Naive thymus-derived CD4-positive, alpha-beta T cell (primary cell): ENCODE measurements around the gene PRR14. TPM values are rescaled to one million over a fixed set of nuclear protein-coding genes. Genes with fewer than 3 reads are reported as not detected.

ENCODE experiments used
- ATAC-seq: fragments of 150-1000 bp; cut with Tn5 transposase; 2 replicates; pipeline ENCODE4 v1.10.0; 2021; ENCODE audit warnings: mild to moderate bottlenecking, moderate library complexity
- CTCF ChIA-PET: fragments of 350-600 bp; sonication (Branson Sonifier 250); formaldehyde crosslinking; loops from one replicate; lab custom pipeline; 2021; ENCODE audit warnings: antibody characterized with exemption; lab: Charles Lee
- POLR2A ChIA-PET: fragments of 350-600 bp; sonication (Branson Sonifier 250); formaldehyde crosslinking; loops from one replicate; lab custom pipeline; 2021; ENCODE audit warnings: antibody characterized with exemption, inconsistent platforms; lab: Charles Lee
- DNase-seq, 9 donors: peaks; one replicate each; pipeline versions ENCODE4 v3.0.0 to v3.0.0-alpha.2; 2020 to 2022; ENCODE audit warnings: mixed read lengths in 1 of 9
- H3K27ac ChIP-seq: one replicate; pipeline ENCODE4 v1.7.0; 2013; ENCODE audit warnings: mild to moderate bottlenecking, low read depth, low read length, moderate library complexity
- H3K27me3 ChIP-seq, 2 donors: one replicate each; pipeline ENCODE4 v1.7.0; 2013; ENCODE audit warnings: low read length in 2 of 2, mild to moderate bottlenecking in 2 of 2, moderate library complexity in 2 of 2; ENCODE audit not compliant: control insufficient read depth in 2 of 2, insufficient read depth in 2 of 2
- H3K36me3 ChIP-seq, 3 experiments: 1 replicate in 2 of 3; 2 replicates in 1 of 3; pipeline ENCODE4 v1.7.0; 2013; ENCODE audit warnings: low read length in 3 of 3, mild to moderate bottlenecking in 3 of 3, moderate library complexity in 1 of 3; ENCODE audit not compliant: insufficient read depth in 3 of 3, control insufficient read depth in 2 of 3
- H3K4me1 ChIP-seq, 2 donors: one replicate each; pipeline ENCODE4 v1.7.0; 2013; ENCODE audit warnings: low read length in 2 of 2, mild to moderate bottlenecking in 2 of 2, moderate library complexity in 1 of 2; ENCODE audit not compliant: control insufficient read depth in 2 of 2, insufficient read depth in 2 of 2
- H3K4me3 ChIP-seq: 2 replicates; pipeline ENCODE4 v1.7.0; 2013; ENCODE audit warnings: mild to moderate bottlenecking, low read length
- H3K9me3 ChIP-seq, 3 experiments: 1 replicate in 2 of 3; 2 replicates in 1 of 3; pipeline ENCODE4 v1.7.0; 2013; ENCODE audit warnings: low read length in 3 of 3; ENCODE audit not compliant: control insufficient read depth in 2 of 3
- H3K27ac Mint-ChIP-seq, 9 donors: one replicate each; pipeline ENCODE4 v1.8.0; 2020 to 2022; ENCODE audit warnings: mixed read lengths in 9 of 9, mild to moderate bottlenecking in 8 of 9, moderate library complexity in 5 of 9, inconsistent platforms in 2 of 9
- H3K27me3 Mint-ChIP-seq, 5 donors: one replicate each; pipeline ENCODE4 v1.8.0; 2021 to 2022; ENCODE audit warnings: mixed read lengths in 5 of 5, mild to moderate bottlenecking in 1 of 5
- H3K36me3 Mint-ChIP-seq, 5 donors: one replicate each; pipeline ENCODE4 v1.8.0; 2020 to 2022; ENCODE audit warnings: mixed read lengths in 5 of 5, mild to moderate bottlenecking in 3 of 5, inconsistent platforms in 1 of 5
- H3K4me1 Mint-ChIP-seq, 7 donors: one replicate each; pipeline ENCODE4 v1.8.0; 2020 to 2022; ENCODE audit warnings: mixed read lengths in 7 of 7, mild to moderate bottlenecking in 3 of 7, inconsistent platforms in 1 of 7
- H3K4me3 Mint-ChIP-seq, 10 donors: one replicate each; pipeline ENCODE4 v1.8.0; 2020 to 2022; ENCODE audit warnings: mild to moderate bottlenecking in 10 of 10, mixed read lengths in 10 of 10, moderate library complexity in 6 of 10, inconsistent platforms in 2 of 10
- H3K9me3 Mint-ChIP-seq, 11 donors: one replicate each; pipeline ENCODE4 v1.8.0; 2020 to 2022; ENCODE audit warnings: mixed read lengths in 11 of 11, mild to moderate bottlenecking in 4 of 11, inconsistent platforms in 1 of 11, moderate library complexity in 1 of 11
- intact Hi-C, 2 donors: fragments of 100-400 bp; cut with micrococcal nuclease; formaldehyde crosslinking; loops; one replicate each; pipeline ENCODE4 v1.15.1; 2023
- polyA plus RNA-seq, 2 donors: library from polyadenylated mRNA; unstranded; fragments of 300-500 nt; fragmentation: Illumina TruSeq; gene quantifications; one replicate each; pipeline ENCODE4 v1.2.3, GENCODE V29; 2021
- total RNA-seq, 6 experiments: library from RNA in 5 of 6; stranded (reverse) in 5 of 6; gene quantifications; 1 replicate in 5 of 6; 2 replicates in 1 of 6; pipeline ENCODE4 v1.2.3 and lab custom pipeline; 2021 to 2026

The PRR14 gene
- total and polyA plus RNA-seq, 7 experiments from 2014 or later: 13.3 to 91.9 (median 69.4) TPM

- ChIA-PET CTCF (interaction anchor here (1.2 kb wide), 1 partner anchor 175 kb away, joined by 3 read pairs; the partner anchor contains the start of gene DCTPP1), POLR2A (interaction anchor here (0.6 to 0.7 kb wide), 2 partner anchors 15 to 95 kb away, joined by 3 read pairs; no protein-coding TSS in a partner anchor)
- H3K36me3 ChIP-seq: peaks cover 0 to 59% (median 7%) of the 10 kb centered on the region in 3 experiments
- no peaks in the 10 kb centered on the region for H3K27me3 ChIP-seq
- no peaks in the 10 kb centered on the region for H3K9me3 Mint-ChIP-seq
- DNase-seq (no peak), ATAC-seq (no peak)
- H3K9me3 ChIP-seq: no peaks in the 10 kb centered on the region
- peaks cover 8 to 11% of the 10 kb centered on the region in 2 donors for H3K4me1 ChIP-seq
- peaks cover 4 to 28% (median 11%) of the 10 kb centered on the region in 5 donors for H3K36me3 Mint-ChIP-seq
- no peak overlapping the region for H3K27ac ChIP-seq
- H3K4me1 Mint-ChIP-seq: peaks cover 5 to 21% (median 16%) of the 10 kb centered on the region in 7 donors
- H3K4me3 ChIP-seq: no peak overlapping the region
- H3K27me3 Mint-ChIP-seq: no peaks in the 10 kb centered on the region
- H3K27ac Mint-ChIP-seq: no peak overlapping the region
- intact Hi-C loops: no loop called here
- H3K4me3 Mint-ChIP-seq: peak overlapping the region in 1 of 10 donors; percentile 45
Measured at GRCh38 chr16:30605158-30605557, 45.6 kb upstream of the PRR14 start.

- POLR2A ChIA-PET: interaction anchor here (0.6 to 1.0 kb wide), 2 partner anchors 8 to 95 kb away, joined by 3 to 8 read pairs; no protein-coding TSS in a partner anchor
- ATAC-seq (no peak), DNase-seq (no peak)
- Histone ChIP-seq H3K27ac (no peak overlapping the region), H3K4me3 (no peak overlapping the region), H3K27me3 (no peaks in the 10 kb centered on the region), H3K36me3 (peaks cover 0 to 59% (median 7%) of the 10 kb centered on the region in 3 experiments), H3K9me3 (no peaks in the 10 kb centered on the region), H3K4me1 (peaks cover 8 to 11% of the 10 kb centered on the region in 2 donors)
- Mint-ChIP-seq H3K9me3 (no peaks in the 10 kb centered on the region), H3K4me1 (peaks cover 5 to 26% (median 23%) of the 10 kb centered on the region in 7 donors), H3K4me3 (no peak overlapping the region), H3K36me3 (peaks cover 4 to 28% (median 11%) of the 10 kb centered on the region in 5 donors), H3K27me3 (no peaks in the 10 kb centered on the region), H3K27ac (no peak overlapping the region)
- intact Hi-C loops: no loop called here
- CTCF ChIA-PET: interaction anchor here (1.2 to 1.6 kb wide), 3 partner anchors 34 to 176 kb away, joined by 3 to 4 read pairs (median 3); partner anchors contain the start of genes DCTPP1 and ZNF688
Measured at GRCh38 chr16:30606004-30606403, 44.8 kb upstream of the PRR14 start.

DNA sequence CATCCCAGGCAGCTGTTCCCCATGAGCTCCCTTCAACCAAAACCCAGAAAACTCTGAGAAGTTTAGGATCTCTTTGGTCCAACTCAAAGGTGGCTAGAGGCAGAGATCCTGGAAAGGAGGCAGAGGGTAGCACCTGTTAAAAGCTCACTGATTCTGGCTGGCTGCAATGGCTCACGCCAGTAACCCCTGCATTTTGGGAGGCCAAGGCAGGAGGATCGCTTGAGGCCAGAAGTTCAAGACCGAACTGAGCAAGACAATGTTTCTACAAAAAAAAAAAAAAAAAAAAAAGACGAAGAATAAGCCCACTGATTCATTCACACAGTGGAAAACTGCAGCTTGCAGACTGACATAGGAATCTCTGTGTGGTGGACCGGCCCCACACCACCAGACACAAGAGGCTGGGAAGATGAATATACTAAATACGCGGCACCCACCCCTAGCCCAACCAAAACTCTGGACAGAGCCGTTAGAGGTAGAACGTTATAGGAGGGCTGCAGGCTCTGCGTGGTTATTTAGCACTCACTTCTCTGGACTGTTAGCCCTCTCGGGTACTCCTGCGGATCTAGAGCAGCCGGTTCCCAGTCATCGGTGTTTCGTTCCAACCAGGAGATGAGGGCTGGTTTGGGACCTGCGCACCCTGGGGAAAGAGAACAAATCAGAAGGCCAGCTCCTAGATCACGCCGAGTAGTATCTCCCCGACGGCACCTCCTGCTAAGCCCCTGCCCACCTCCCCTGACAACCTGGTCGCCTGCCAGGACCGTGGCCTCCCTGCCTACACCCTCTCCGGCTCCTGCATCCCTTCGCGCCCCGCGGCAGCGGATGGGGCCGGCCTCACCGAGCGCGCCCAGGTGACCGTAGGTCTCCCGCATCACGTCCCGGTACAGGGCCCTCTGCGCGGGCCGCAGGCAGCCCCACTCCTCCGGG, 41.5 kb upstream of the PRR14 start:
- peaks cover 0 to 40% (median 0%) of the 10 kb centered on the region in 3 experiments for H3K36me3 ChIP-seq
- ChIA-PET CTCF (interaction anchor here (0.8 to 1.4 kb wide), 5 partner anchors 10 to 180 kb away, joined by 3 to 4 read pairs (median 3); partner anchors contain the start of gene DCTPP1), POLR2A (interaction anchor here (0.6 to 3.3 kb wide), 20 partner anchors 9 to 202 kb away, joined by 3 to 21 read pairs (median 4); partner anchors contain the start of genes FBRS, PRR14, ZNF688 and ZNF747)
- no peaks in the 10 kb centered on the region for H3K9me3 ChIP-seq
- Mint-ChIP-seq H3K36me3 (peaks cover 0 to 21% (median 11%) of the 10 kb centered on the region in 5 donors), H3K27ac (peak overlapping the region; percentile 84 to 99 (median 97)), H3K9me3 (no peaks in the 10 kb centered on the region), H3K4me3 (peak overlapping the region; percentile 89 to 97 (median 94)), H3K4me1 (peaks cover 5 to 26% (median 22%) of the 10 kb centered on the region in 7 donors), H3K27me3 (no peaks in the 10 kb centered on the region)
- H3K4me1 ChIP-seq: peaks cover 8 to 11% of the 10 kb centered on the region in 2 donors
- peak overlapping the region; percentile 98 for H3K4me3 ChIP-seq
- peak; percentile 48 for ATAC-seq
- peak in 2 of 9 donors; percentile 29 to 60 for DNase-seq
- intact Hi-C loops: no loop called here
- no peaks in the 10 kb centered on the region for H3K27me3 ChIP-seq
- peak overlapping the region; percentile 94 for H3K27ac ChIP-seq

- Mint-ChIP-seq H3K4me1 (peaks cover 5 to 26% (median 22%) of the 10 kb centered on the region in 7 donors), H3K4me3 (peak within 1 kb of the TSS; percentile 89 to 97 (median 94)), H3K9me3 (no peaks in the 10 kb centered on the region), H3K36me3 (peaks cover 0 to 12% (median 5%) of the 10 kb centered on the region in 5 donors), H3K27ac (peak within 1 kb of the TSS; percentile 94 to 99 (median 97)), H3K27me3 (no peaks in the 10 kb centered on the region)
- CTCF ChIA-PET: interaction anchor here (0.6 to 1.4 kb wide), 5 partner anchors 19 to 1787 kb away, joined by 3 read pairs; partner anchors contain the start of genes ATXN2L and DCTPP1
- H3K4me1 ChIP-seq: peaks cover 8 to 11% of the 10 kb centered on the region in 2 donors
- POLR2A ChIA-PET: interaction anchor here (0.5 to 3.3 kb wide), 23 partner anchors 12 to 427 kb away, joined by 3 to 21 read pairs (median 4); partner anchors contain the start of genes CORO1A, FBRS, PRR14 and SEPTIN1
- peaks cover 0 to 31% (median 0%) of the 10 kb centered on the region in 3 experiments for H3K36me3 ChIP-seq
- DNase-seq (peak; percentile 90 to 98 (median 93)), ATAC-seq (peak; percentile 96)
- H3K27ac ChIP-seq: peak within 1 kb of the TSS; percentile 94
- intact Hi-C loops: loop anchor here (1.0 kb wide), 10 partner anchors 18 to 180 kb away; partner anchors contain the start of genes FBRS (in 2 of the 2), PRR14 (in 2 of the 2), ZNF785 (in 2 of the 2) and DCTPP1 (in 1 of the 2)
- H3K27me3 ChIP-seq: no peaks in the 10 kb centered on the region
- no peaks in the 10 kb centered on the region for H3K9me3 ChIP-seq
- H3K4me3 ChIP-seq: peak within 1 kb of the TSS; percentile 98
Measured at GRCh38 chr16:30609926-30610839, 40.6 kb upstream of the PRR14 start, which contains the start of gene ZNF689. TSS of gene ZNF689 (minus strand) at chr16:30610389. CDS start at chr16:30610041, 348 bp downstream.

DNA sequence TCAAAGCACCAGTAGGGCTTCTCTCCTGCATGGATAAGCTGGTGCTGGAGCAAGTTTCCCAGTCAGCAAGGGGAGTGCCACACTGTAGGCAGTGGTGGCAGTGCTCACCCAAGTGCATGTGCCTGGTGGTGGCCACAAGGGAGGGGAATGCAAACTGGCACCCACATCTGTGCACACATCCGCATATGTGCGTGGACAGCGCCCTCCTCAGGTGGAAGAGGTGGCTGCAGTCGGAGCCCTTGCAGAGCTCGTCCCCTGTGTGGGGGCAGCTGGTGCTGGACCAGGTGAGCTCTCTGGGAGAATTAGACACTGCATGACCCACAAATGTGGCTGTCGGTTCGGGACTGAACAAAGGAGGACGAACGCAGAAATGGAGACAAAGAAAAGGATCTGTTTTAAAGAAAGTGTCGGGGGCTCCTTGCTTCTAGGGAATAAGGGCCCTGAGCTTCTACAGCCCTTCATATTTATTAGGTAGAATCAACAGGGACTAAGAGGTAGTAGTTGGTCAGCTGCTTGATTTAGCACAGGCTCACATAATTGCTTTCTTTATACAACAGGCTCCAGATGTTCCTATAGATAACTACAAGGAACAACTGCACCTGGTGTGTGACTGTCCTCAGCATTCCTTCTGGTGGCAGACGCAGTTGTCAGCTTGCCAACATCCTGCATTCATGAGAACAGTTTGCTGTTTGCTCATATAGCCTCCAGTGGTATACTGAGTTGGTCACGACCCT, 35.2 kb upstream of the PRR14 start:
- Histone ChIP-seq H3K27ac (no peak overlapping the region), H3K9me3 (no peaks in the 10 kb centered on the region), H3K4me3 (no peak overlapping the region), H3K27me3 (no peaks in the 10 kb centered on the region), H3K36me3 (no peaks in the 10 kb centered on the region), H3K4me1 (no peaks in the 10 kb centered on the region)
- Mint-ChIP-seq H3K27me3 (peaks cover 0 to 15% (median 0%) of the 10 kb centered on the region in 5 donors), H3K4me1 (peaks cover 0 to 13% (median 3%) of the 10 kb centered on the region in 7 donors), H3K36me3 (no peaks in the 10 kb centered on the region), H3K9me3 (no peaks in the 10 kb centered on the region), H3K27ac (peak overlapping the region in 1 of 9 donors; percentile 47), H3K4me3 (no peak overlapping the region)
- POLR2A ChIA-PET: interaction anchor here (0.6 to 1.1 kb wide), 5 partner anchors 9 to 216 kb away, joined by 3 to 4 read pairs (median 3); no protein-coding TSS in a partner anchor
- DNase-seq (peak in 8 of 9 donors; percentile 41 to 80 (median 47)), ATAC-seq (peak; percentile 95)
- intact Hi-C loops: no loop called here
- CTCF ChIA-PET: no interaction called here
